Left ventricle myocardium inferior (tissue), 1 donor: ENCODE measurements around the gene ROBO3. TPM values are rescaled to one million over a fixed set of nuclear protein-coding genes. Genes with fewer than 3 reads are reported as not detected.

ENCODE experiments used
- DNase-seq: peaks from one replicate; pipeline ENCODE4 v3.0.0-alpha.2; 2020
- H3K27ac ChIP-seq: fragments of 200-600 bp; replicated peaks from 2 replicates; pipeline ENCODE4 v1.8.0; 2021
- H3K27me3 ChIP-seq: fragments of 200-600 bp; 2 replicates; pipeline ENCODE4 v1.8.0; 2021; ENCODE audit warnings: low read depth
- H3K36me3 ChIP-seq: fragments of 200-600 bp; 2 replicates; pipeline ENCODE4 v1.8.0; 2021
- H3K4me1 ChIP-seq: fragments of 200-600 bp; 2 replicates; pipeline ENCODE4 v1.8.0; 2021
- H3K4me3 ChIP-seq: fragments of 200-600 bp; 2 replicates; pipeline ENCODE4 v1.8.0; 2021; ENCODE audit warnings: mild to moderate bottlenecking, moderate library complexity
- H3K9me3 ChIP-seq: fragments of 200-600 bp; replicated peaks from 2 replicates; pipeline ENCODE4 v1.8.0; 2021
- intact Hi-C: fragments of 100-400 bp; cut with micrococcal nuclease; formaldehyde crosslinking; loops from one replicate; pipeline ENCODE4 v1.11.0; 2022
- total RNA-seq: library from RNA; stranded (reverse); fragmentation: NEBNext Ultra II Directional; extraction: Animal tissue kit (Norgen Biotek cat#: 25700); gene quantifications from one replicate; pipeline ENCODE4 v1.2.1, GENCODE V29; 2021
- TF ChIP-seq, protein P1 (sequence below): fragments of 200-600 bp; IDR thresholded peaks from 2 replicates; pipeline ENCODE4 v1.8.0; 2021; ENCODE audit warnings: antibody characterized with exemption, mild to moderate bottlenecking, borderline replicate concordance
- donor health status: DM: no; HTN: yes; CAD: no; lungs with severe emphysema.

ROBO3 gene
- total RNA-seq, 1 donor from 2014 or later: 3.9 TPM

GRCh38 chr11:124893781-124894401 is 28.7 kb downstream of the ROBO3 start:
- Histone ChIP-seq H3K4me1 (peaks cover 99% of the 10 kb centered on the region), H3K27ac (peak overlapping the region; percentile 89), H3K9me3 (no peaks in the 10 kb centered on the region), H3K27me3 (peaks cover 4% of the 10 kb centered on the region), H3K36me3 (peaks cover 6% of the 10 kb centered on the region), H3K4me3 (peak overlapping the region; percentile 69)
- DNase-seq: no peak
- TF ChIP-seq, protein P1, sequence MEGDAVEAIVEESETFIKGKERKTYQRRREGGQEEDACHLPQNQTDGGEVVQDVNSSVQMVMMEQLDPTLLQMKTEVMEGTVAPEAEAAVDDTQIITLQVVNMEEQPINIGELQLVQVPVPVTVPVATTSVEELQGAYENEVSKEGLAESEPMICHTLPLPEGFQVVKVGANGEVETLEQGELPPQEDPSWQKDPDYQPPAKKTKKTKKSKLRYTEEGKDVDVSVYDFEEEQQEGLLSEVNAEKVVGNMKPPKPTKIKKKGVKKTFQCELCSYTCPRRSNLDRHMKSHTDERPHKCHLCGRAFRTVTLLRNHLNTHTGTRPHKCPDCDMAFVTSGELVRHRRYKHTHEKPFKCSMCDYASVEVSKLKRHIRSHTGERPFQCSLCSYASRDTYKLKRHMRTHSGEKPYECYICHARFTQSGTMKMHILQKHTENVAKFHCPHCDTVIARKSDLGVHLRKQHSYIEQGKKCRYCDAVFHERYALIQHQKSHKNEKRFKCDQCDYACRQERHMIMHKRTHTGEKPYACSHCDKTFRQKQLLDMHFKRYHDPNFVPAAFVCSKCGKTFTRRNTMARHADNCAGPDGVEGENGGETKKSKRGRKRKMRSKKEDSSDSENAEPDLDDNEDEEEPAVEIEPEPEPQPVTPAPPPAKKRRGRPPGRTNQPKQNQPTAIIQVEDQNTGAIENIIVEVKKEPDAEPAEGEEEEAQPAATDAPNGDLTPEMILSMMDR: no peak
- intact Hi-C loops: no loop called here

- Histone ChIP-seq H3K4me3 (peak overlapping the region; percentile 69), H3K9me3 (no peaks in the 10 kb centered on the region), H3K4me1 (peaks cover 99% of the 10 kb centered on the region), H3K27ac (peak overlapping the region; percentile 89), H3K36me3 (peaks cover 6% of the 10 kb centered on the region), H3K27me3 (peaks cover 4% of the 10 kb centered on the region)
- no peak for DNase-seq
- TF ChIP-seq, protein P1: no peak
- intact Hi-C loops: no loop called here
Measured at GRCh38 chr11:124894606-124895430, 29.6 kb downstream of the ROBO3 start.

- Histone ChIP-seq H3K9me3 (no peaks in the 10 kb centered on the region), H3K4me1 (peaks cover 99% of the 10 kb centered on the region), H3K27ac (peak overlapping the region; percentile 89), H3K4me3 (peak overlapping the region; percentile 69), H3K27me3 (peaks cover 8% of the 10 kb centered on the region), H3K36me3 (peaks cover 4% of the 10 kb centered on the region)
- intact Hi-C loops: no loop called here
- TF ChIP-seq, protein P1: no peak
- DNase-seq: no peak
Measured at GRCh38 chr11:124895471-124895971, 30.3 kb downstream of the ROBO3 start.

- no peak for DNase-seq
- intact Hi-C loops: no loop called here
- Histone ChIP-seq H3K36me3 (no peaks in the 10 kb centered on the region), H3K4me3 (peak overlapping the region; percentile 69), H3K9me3 (no peaks in the 10 kb centered on the region), H3K4me1 (peaks cover 98% of the 10 kb centered on the region), H3K27me3 (peaks cover 10% of the 10 kb centered on the region), H3K27ac (peak overlapping the region; percentile 89)
- TF ChIP-seq, protein P1: no peak
Measured at GRCh38 chr11:124896071-124896750, 31.0 kb downstream of the ROBO3 start.

DNA sequence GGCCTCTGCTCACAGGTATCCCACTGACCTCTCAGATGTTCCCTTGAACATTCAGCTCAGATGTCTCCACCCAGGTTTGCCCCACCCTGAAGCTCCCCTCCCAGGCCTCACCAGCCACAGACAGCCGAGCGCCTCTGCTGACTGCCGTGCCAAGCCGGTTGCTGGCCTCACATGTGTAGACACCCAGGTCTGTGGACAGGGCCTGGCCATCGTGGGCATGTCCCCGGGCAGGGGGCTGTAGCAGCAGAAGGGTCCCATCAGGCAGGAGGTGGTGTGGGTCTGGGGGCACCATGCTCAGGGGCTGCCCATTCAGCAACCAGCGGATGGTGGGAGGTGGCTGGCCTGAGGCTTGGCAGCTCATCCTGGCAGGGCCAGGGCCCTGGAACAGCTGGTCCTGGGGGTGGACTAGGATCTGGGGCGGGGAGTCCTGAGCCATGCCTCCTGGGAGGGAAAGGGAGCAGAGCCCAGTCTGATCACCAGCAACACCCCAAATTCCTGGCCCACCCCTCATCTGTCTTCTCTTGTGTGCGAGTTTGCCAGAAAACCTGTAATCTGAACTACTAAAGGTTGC is 31.7 kb downstream of the ROBO3 start:
- peaks cover 17% of the 10 kb centered on the region for H3K27me3 ChIP-seq
- H3K9me3 ChIP-seq: no peaks in the 10 kb centered on the region
- no peak for DNase-seq
- intact Hi-C loops: no loop called here
- peak overlapping the region; percentile 69 for H3K4me3 ChIP-seq
- TF ChIP-seq, protein P1: no peak
- H3K36me3 ChIP-seq: no peaks in the 10 kb centered on the region
- H3K27ac ChIP-seq: peak overlapping the region; percentile 89
- peaks cover 97% of the 10 kb centered on the region for H3K4me1 ChIP-seq
